ENCODE results near the gene STAC. TPM values are rescaled to one million over a fixed set of nuclear protein-coding genes. Genes with fewer than 3 reads are reported as not detected.

Gene STAC
- polyA plus RNA-seq, 1 experiment = 1.5 TPM

DNA sequence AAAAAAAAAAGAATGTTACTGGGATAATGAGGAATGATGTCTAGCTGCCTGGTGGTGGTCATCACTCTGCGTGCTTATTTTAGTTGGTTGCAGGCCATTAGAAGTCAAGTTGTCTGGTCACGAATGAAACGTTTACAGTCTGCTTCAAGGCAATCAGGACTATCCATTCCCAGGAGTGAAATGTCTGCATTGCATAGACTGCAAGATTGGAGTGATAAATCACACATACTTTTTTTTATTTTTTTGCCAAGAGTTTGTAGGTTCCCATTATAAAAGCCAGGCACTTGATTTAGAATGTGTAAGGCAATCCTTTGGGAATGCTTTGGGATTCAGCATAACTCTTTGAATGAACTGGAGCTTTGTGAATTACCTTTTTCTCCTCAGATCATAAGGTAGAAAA lies 132.3 kb downstream of the STAC start:
- H3K27me3 ChIP-seq (ENCODE audit: control insufficient read depth, insufficient read depth, low read length) = no peaks in the 10 kb centered on the region
- POLR2A ChIA-PET = interaction anchor here (0.7 kb wide), 1 partner anchor 58 kb away, joined by 3 read pairs; no protein-coding TSS in a partner anchor
- H3K4me3 ChIP-seq (ENCODE audit: low read depth, low read length) = no peak overlapping the region
- H3K9me3 ChIP-seq (ENCODE audit: control insufficient read depth, insufficient read depth, low read length) = no peaks in the 10 kb centered on the region
- CTCF ChIA-PET = no interaction called here
- TF ChIP-seq, protein P1, sequence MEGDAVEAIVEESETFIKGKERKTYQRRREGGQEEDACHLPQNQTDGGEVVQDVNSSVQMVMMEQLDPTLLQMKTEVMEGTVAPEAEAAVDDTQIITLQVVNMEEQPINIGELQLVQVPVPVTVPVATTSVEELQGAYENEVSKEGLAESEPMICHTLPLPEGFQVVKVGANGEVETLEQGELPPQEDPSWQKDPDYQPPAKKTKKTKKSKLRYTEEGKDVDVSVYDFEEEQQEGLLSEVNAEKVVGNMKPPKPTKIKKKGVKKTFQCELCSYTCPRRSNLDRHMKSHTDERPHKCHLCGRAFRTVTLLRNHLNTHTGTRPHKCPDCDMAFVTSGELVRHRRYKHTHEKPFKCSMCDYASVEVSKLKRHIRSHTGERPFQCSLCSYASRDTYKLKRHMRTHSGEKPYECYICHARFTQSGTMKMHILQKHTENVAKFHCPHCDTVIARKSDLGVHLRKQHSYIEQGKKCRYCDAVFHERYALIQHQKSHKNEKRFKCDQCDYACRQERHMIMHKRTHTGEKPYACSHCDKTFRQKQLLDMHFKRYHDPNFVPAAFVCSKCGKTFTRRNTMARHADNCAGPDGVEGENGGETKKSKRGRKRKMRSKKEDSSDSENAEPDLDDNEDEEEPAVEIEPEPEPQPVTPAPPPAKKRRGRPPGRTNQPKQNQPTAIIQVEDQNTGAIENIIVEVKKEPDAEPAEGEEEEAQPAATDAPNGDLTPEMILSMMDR (IDR thresholded peaks at IDR 0.05; ENCODE audit: low read depth, low read length) = no peak
- no peak for DNase-seq (ENCODE audit: low read depth, low spot score)
- no peak overlapping the region for H3K27ac ChIP-seq (ENCODE audit: low read depth, low read length)

DNA sequence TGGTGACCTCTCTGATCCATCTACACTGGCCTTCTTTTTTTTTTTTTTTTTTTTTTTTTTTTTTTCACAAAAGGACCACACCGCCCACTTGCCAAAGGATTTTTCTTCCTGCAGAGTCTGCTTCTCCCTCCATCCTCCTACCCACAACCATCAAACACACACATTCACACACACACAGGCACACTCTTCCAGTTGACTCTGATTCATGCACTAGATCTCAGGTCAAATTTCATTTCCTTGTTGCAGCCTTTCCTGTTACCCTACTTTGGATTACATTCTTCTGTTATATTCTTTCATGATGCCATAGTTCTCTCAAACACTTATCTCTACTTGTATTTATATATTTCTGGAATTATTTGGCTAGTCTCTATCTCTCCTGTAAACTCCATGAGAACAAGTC lies 133.9 kb downstream of the STAC start:
- Histone ChIP-seq H3K4me3 (ENCODE audit: low read depth, low read length) (no peak overlapping the region), H3K9me3 (ENCODE audit: control insufficient read depth, insufficient read depth, low read length) (no peaks in the 10 kb centered on the region), H3K27me3 (ENCODE audit: control insufficient read depth, insufficient read depth, low read length) (no peaks in the 10 kb centered on the region), H3K27ac (ENCODE audit: low read depth, low read length) (no peak overlapping the region)
- TF ChIP-seq, protein P1 (IDR thresholded peaks at IDR 0.05; ENCODE audit: low read depth, low read length) = no peak
- no peak for DNase-seq (ENCODE audit: low read depth, low spot score)
- ChIA-PET CTCF (no interaction called here), POLR2A (no interaction called here)

DNA sequence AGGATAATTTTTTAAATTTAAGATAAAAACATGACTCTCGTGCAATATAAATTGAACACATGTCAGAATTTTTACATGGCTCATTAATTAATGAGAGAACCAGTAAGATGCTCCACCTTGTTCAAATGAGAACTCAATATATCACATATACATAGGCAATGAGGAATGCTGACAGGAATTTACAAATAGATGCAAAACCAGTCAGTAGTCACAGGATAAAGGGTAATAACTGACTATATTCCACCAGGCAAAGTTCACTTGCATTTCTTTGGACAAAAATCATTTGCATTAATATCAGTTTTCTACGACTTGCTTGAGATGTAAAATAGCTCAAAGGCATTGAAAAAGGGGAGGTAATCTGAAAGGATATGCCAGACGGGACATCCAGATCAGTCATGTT lies 139.4 kb downstream of the STAC start:
- ChIA-PET CTCF (no interaction called here), POLR2A (no interaction called here)
- no peaks in the 10 kb centered on the region for H3K27me3 ChIP-seq (ENCODE audit: control insufficient read depth, insufficient read depth, low read length)
- H3K4me3 ChIP-seq (ENCODE audit: low read depth, low read length) = no peak overlapping the region
- no peak overlapping the region for H3K27ac ChIP-seq (ENCODE audit: low read depth, low read length)
- DNase-seq (ENCODE audit: low read depth, low spot score) = no peak
- TF ChIP-seq, protein P1 (IDR thresholded peaks at IDR 0.05; ENCODE audit: low read depth, low read length) = no peak
- no peaks in the 10 kb centered on the region for H3K9me3 ChIP-seq (ENCODE audit: control insufficient read depth, insufficient read depth, low read length)

DNA sequence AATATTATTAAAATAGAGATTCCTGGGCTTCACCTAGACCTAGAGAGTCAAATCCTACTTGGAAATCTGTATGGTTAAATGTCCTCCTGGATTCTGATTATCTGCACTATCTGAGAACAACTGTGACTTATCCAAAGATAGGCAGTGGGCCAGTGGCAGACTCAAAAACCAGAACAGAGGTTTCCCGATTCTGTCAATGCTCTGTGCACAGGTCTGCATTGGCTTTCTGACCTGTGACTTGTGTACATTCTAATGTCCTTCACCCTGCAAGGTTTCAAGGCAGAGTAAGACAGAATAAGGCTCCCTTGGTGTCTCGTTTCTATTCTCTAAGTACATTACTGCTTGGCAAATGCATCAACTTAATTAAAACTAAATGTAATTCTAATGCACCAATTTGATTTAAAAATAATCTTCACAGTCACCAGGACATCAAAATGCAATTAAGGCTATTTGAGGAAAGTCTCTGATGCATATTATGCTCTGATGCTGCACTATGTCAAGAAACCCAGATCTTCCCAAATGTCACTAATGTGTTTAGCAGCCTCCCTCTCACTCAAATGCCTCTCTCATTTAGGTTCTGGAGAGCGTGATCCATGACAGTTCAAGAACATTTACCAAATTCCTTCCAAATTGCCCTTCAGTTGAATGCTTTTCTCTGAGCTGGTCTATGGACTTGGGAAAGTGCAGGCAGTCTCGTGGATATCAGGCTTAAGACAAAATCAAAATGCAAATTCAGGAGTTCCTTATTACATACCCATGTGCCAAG lies 140.1 kb downstream of the STAC start:
- H3K27ac ChIP-seq (ENCODE audit: low read depth, low read length) = no peak overlapping the region
- no peaks in the 10 kb centered on the region for H3K27me3 ChIP-seq (ENCODE audit: control insufficient read depth, insufficient read depth, low read length)
- POLR2A ChIA-PET = no interaction called here
- no peaks in the 10 kb centered on the region for H3K9me3 ChIP-seq (ENCODE audit: control insufficient read depth, insufficient read depth, low read length)
- TF ChIP-seq, protein P1 (IDR thresholded peaks at IDR 0.05; ENCODE audit: low read depth, low read length) = no peak
- no peak for DNase-seq (ENCODE audit: low read depth, low spot score)
- no peak overlapping the region for H3K4me3 ChIP-seq (ENCODE audit: low read depth, low read length)
- CTCF ChIA-PET = no interaction called here

- TF ChIP-seq, protein P1 (IDR thresholded peaks at IDR 0.05; ENCODE audit: low read depth, low read length) = no peak
- ChIA-PET POLR2A (no interaction called here), CTCF (no interaction called here)
- DNase-seq (ENCODE audit: low read depth, low spot score) = no peak
- Histone ChIP-seq H3K9me3 (ENCODE audit: control insufficient read depth, insufficient read depth, low read length) (no peaks in the 10 kb centered on the region), H3K4me3 (ENCODE audit: low read depth, low read length) (no peak overlapping the region), H3K27me3 (ENCODE audit: control insufficient read depth, insufficient read depth, low read length) (no peaks in the 10 kb centered on the region), H3K27ac (ENCODE audit: low read depth, low read length) (no peak overlapping the region)
These were observed 140.7 kb downstream of the STAC start for GRCh38 chr3:36521007-36521379.

Measured in AG04450 (cell line).